Measurements from ENCODE around the gene CTNNBIP1. TPM values are rescaled to one million over a fixed set of nuclear protein-coding genes. Genes with fewer than 3 reads are reported as not detected.

The CTNNBIP1 gene
- total RNA-seq, 1 donor from 2014 or later = 6.7 TPM

- H3K4me3 Mint-ChIP-seq = no peak overlapping the region
- H3K27me3 Mint-ChIP-seq = no peaks in the 10 kb centered on the region
- TF ChIP-seq, protein P1, sequence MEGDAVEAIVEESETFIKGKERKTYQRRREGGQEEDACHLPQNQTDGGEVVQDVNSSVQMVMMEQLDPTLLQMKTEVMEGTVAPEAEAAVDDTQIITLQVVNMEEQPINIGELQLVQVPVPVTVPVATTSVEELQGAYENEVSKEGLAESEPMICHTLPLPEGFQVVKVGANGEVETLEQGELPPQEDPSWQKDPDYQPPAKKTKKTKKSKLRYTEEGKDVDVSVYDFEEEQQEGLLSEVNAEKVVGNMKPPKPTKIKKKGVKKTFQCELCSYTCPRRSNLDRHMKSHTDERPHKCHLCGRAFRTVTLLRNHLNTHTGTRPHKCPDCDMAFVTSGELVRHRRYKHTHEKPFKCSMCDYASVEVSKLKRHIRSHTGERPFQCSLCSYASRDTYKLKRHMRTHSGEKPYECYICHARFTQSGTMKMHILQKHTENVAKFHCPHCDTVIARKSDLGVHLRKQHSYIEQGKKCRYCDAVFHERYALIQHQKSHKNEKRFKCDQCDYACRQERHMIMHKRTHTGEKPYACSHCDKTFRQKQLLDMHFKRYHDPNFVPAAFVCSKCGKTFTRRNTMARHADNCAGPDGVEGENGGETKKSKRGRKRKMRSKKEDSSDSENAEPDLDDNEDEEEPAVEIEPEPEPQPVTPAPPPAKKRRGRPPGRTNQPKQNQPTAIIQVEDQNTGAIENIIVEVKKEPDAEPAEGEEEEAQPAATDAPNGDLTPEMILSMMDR (IDR thresholded peaks at IDR 0.05) = no peak
- H3K4me1 Mint-ChIP-seq = no peaks in the 10 kb centered on the region
- no peaks in the 10 kb centered on the region for H3K9me3 Mint-ChIP-seq
- ATAC-seq (ENCODE audit: low read depth) (no peak), DNase-seq (no peak)
- H3K36me3 Mint-ChIP-seq (ENCODE audit: low read depth) = no peaks in the 10 kb centered on the region
- H3K27ac Mint-ChIP-seq = no peak overlapping the region
- intact Hi-C loops (cut with micrococcal nuclease) = no loop called here
- ChIA-PET CTCF (no interaction called here), POLR2A (no interaction called here)
Measured at GRCh38 chr1:9833632-9834031, 76.4 kb downstream of the CTNNBIP1 start.

DNA sequence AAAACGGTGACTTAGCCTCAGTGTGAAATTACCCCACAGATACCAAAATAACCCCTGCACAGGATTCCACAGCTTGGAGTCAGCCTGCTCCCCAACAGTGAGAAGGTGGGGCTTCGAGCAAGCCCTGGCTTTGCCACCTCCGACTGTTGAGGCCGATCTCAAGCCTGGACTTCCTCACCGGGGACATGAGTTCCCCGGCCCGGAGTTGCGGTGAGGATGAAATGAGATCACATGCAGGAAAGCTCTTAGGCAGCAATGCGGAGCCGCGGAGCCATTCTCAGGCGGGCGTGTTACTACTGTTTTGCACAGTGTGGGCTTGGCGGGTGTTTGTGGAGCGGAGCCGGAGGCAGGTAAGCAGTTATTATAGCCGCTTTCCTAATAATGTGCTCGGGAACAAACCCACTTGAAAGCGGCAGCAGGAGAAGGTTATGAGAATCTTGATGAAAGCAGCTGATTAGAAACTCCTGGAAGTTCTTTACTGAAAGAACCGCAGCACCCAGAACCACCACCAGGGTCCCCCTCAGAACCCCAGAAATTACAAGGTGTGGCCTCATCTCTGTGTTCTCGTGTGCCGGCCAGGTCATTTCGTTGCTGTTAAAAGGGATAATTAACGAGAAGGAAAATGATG, 82.4 kb downstream of the CTNNBIP1 start:
- POLR2A ChIA-PET = interaction anchor here (0.6 to 0.7 kb wide), 4 partner anchors 33 to 899 kb away, joined by 3 to 8 read pairs (median 4); no protein-coding TSS in a partner anchor
- Mint-ChIP-seq H3K4me3 (no peak overlapping the region), H3K27ac (no peak overlapping the region), H3K9me3 (no peaks in the 10 kb centered on the region), H3K36me3 (ENCODE audit: low read depth) (no peaks in the 10 kb centered on the region), H3K27me3 (no peaks in the 10 kb centered on the region), H3K4me1 (peaks cover 28% of the 10 kb centered on the region)
- intact Hi-C loops (cut with micrococcal nuclease) = no loop called here
- TF ChIP-seq, protein P1 (IDR thresholded peaks at IDR 0.05) = no peak
- ATAC-seq (ENCODE audit: low read depth) (no peak), DNase-seq (no peak)
- CTCF ChIA-PET = interaction anchor here (0.6 to 1.3 kb wide), 3 partner anchors 42 to 43 kb away, joined by 3 to 5 read pairs (median 3); no protein-coding TSS in a partner anchor

DNA sequence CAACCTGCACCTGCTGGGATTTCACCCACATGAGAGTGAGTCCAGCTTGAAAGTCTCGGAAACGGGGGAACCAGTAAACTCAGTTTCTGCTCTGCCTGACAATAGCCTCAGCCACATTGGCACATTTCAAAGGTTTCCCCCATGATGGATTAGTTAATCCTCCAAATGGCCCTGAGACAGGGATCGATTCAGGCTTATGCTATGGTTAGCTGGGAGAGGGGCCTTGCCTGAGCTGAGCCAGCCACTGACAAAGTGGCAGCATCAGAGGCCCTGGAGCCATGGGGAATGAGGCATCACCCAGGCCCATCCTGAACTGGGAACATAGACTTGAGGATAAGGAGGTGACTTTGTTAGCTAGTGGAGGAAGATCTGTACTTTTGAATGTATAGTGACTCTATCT, 83.5 kb downstream of the CTNNBIP1 start:
- intact Hi-C loops (cut with micrococcal nuclease) = no loop called here
- ATAC-seq (ENCODE audit: low read depth) = no peak
- H3K4me3 Mint-ChIP-seq = no peak overlapping the region
- no peaks in the 10 kb centered on the region for H3K27me3 Mint-ChIP-seq
- ChIA-PET CTCF (interaction anchor here (1.3 to 2.4 kb wide), 2 partner anchors 17 to 42 kb away, joined by 3 to 12 read pairs; no protein-coding TSS in a partner anchor), POLR2A (interaction anchor here (0.7 to 1.6 kb wide), 3 partner anchors 24 to 898 kb away, joined by 6 to 7 read pairs (median 6); no protein-coding TSS in a partner anchor)
- H3K9me3 Mint-ChIP-seq = no peaks in the 10 kb centered on the region
- peak overlapping the region; percentile 57 for H3K27ac Mint-ChIP-seq
- TF ChIP-seq, protein P1 (IDR thresholded peaks at IDR 0.05) = no peak
- no peak for DNase-seq
- H3K4me1 Mint-ChIP-seq = peaks cover 38% of the 10 kb centered on the region
- H3K36me3 Mint-ChIP-seq (ENCODE audit: low read depth) = no peaks in the 10 kb centered on the region

- no peaks in the 10 kb centered on the region for H3K27me3 Mint-ChIP-seq
- peaks cover 42% of the 10 kb centered on the region for H3K4me1 Mint-ChIP-seq
- peak overlapping the region; percentile 82 for H3K27ac Mint-ChIP-seq
- ATAC-seq (ENCODE audit: low read depth) = no peak
- no peak for DNase-seq
- TF ChIP-seq, protein P1 (IDR thresholded peaks at IDR 0.05) = no peak
- POLR2A ChIA-PET = interaction anchor here (0.6 to 1.6 kb wide), 2 partner anchors 12 to 25 kb away, joined by 6 to 7 read pairs; no protein-coding TSS in a partner anchor
- peak overlapping the region; percentile 79 for H3K4me3 Mint-ChIP-seq
- H3K9me3 Mint-ChIP-seq = no peaks in the 10 kb centered on the region
- CTCF ChIA-PET = interaction anchor here (1.3 to 2.4 kb wide), 2 partner anchors 17 to 41 kb away, joined by 3 to 12 read pairs; no protein-coding TSS in a partner anchor
- no peaks in the 10 kb centered on the region for H3K36me3 Mint-ChIP-seq (ENCODE audit: low read depth)
- intact Hi-C loops (cut with micrococcal nuclease) = no loop called here
Measured at GRCh38 chr1:9826087-9826486, 84.0 kb downstream of the CTNNBIP1 start.

Data from activated B cell treated with CpG ODN at 0.5 μM for 24 hours (primary cell).